Islet of Langerhans (tissue), 1 donor: ENCODE measurements around the gene ZFPM1.

Source experiments
- FAIRE-seq: peaks from one replicate; lab custom pipeline; 2011; peaks lifted over from hg19 to GRCh38; lab: Jason Lieb, UNC

Gene ZFPM1

GRCh38 chr16:88499836-88500251 is 46.8 kb downstream of the ZFPM1 start:
- FAIRE-seq, result no peak

- FAIRE-seq, result no peak
These were observed 47.2 kb downstream of the ZFPM1 start for GRCh38 chr16:88500255-88500661.

GRCh38 chr16:88502371-88502770 is 49.3 kb downstream of the ZFPM1 start:
- no peak for FAIRE-seq

- FAIRE-seq, result no peak
These were observed 49.7 kb downstream of the ZFPM1 start for GRCh38 chr16:88502776-88503280.

- FAIRE-seq, result no peak
These were observed 50.3 kb downstream of the ZFPM1 start for GRCh38 chr16:88503374-88503770.

GRCh38 chr16:88503771-88504488 is 50.9 kb downstream of the ZFPM1 start:
- no peak for FAIRE-seq

- FAIRE-seq, result no peak
These were observed 51.7 kb downstream of the ZFPM1 start for GRCh38 chr16:88504489-88505404.

- FAIRE-seq, result no peak
These were observed 52.5 kb downstream of the ZFPM1 start for GRCh38 chr16:88505405-88506082.

GRCh38 chr16:88506723-88507122 is 53.6 kb downstream of the ZFPM1 start:
- FAIRE-seq, result no peak

GRCh38 chr16:88507231-88507743 is 54.2 kb downstream of the ZFPM1 start:
- no peak for FAIRE-seq

- no peak for FAIRE-seq
These were observed 55.3 kb downstream of the ZFPM1 start for GRCh38 chr16:88508376-88508867.

GRCh38 chr16:88508868-88509748 is 56.0 kb downstream of the ZFPM1 start:
- no peak for FAIRE-seq

- FAIRE-seq, result no peak
These were observed 56.6 kb downstream of the ZFPM1 start for GRCh38 chr16:88509749-88510069.

- FAIRE-seq, result no peak
These were observed 57.3 kb downstream of the ZFPM1 start for GRCh38 chr16:88510091-88510994.

GRCh38 chr16:88511060-88511459 is 58.0 kb downstream of the ZFPM1 start:
- no peak for FAIRE-seq

- no peak for FAIRE-seq
These were observed 58.8 kb downstream of the ZFPM1 start for GRCh38 chr16:88511906-88512305.

- FAIRE-seq, result no peak
These were observed 59.9 kb downstream of the ZFPM1 start for GRCh38 chr16:88512728-88513696.

- no peak for FAIRE-seq
These were observed 61.0 kb downstream of the ZFPM1 start for GRCh38 chr16:88514070-88514469.
